ENCODE results near the gene CHCHD6.

Gene CHCHD6, protein sequence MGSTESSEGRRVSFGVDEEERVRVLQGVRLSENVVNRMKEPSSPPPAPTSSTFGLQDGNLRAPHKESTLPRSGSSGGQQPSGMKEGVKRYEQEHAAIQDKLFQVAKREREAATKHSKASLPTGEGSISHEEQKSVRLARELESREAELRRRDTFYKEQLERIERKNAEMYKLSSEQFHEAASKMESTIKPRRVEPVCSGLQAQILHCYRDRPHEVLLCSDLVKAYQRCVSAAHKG

GRCh38 chr3:126703512-126704493 is at the start of gene CHCHD6:
CHCHD6 (plus strand) TSS chr3:126704240; CDS start chr3:126704313, 73 bp downstream.
- Histone ChIP-seq H3K36me3 (ENCODE audit: control insufficient read depth, insufficient read depth, low read length) (no peaks in the 10 kb centered on the region), H3K27ac (ENCODE audit: low read depth, low read length) (no peak within 1 kb of the TSS), H3K4me3 (ENCODE audit: low read depth, low read length) (peak within 1 kb of the TSS; percentile 67), H3K4me1 (ENCODE audit: control insufficient read depth, insufficient read depth, low read length) (peaks cover 7% of the 10 kb centered on the region; the same call in 1 of the 2 replicates), H3K9ac (ENCODE audit: low read depth, low read length) (no peak within 1 kb of the TSS; the same call in 1 of the 2 replicates), H3K9me3 (ENCODE audit: control insufficient read depth, insufficient read depth, low read length) (no peaks in the 10 kb centered on the region), H3K27me3 (ENCODE audit: control insufficient read depth, insufficient read depth, low read length) (peaks cover 20% of the 10 kb centered on the region)

GRCh38 chr3:126654571-126655383 is 49.3 kb upstream of the CHCHD6 start, which contains the start of gene TXNRD3:
TXNRD3 (minus strand) TSS chr3:126655124.
- peaks cover 30% of the 10 kb centered on the region for H3K27me3 ChIP-seq (ENCODE audit: control insufficient read depth, insufficient read depth, low read length)
- H3K9me3 ChIP-seq (ENCODE audit: control insufficient read depth, insufficient read depth, low read length), result no peaks in the 10 kb centered on the region
- H3K27ac ChIP-seq (ENCODE audit: low read depth, low read length), result no peak within 1 kb of the TSS
- H3K36me3 ChIP-seq (ENCODE audit: control insufficient read depth, insufficient read depth, low read length), result no peaks in the 10 kb centered on the region
- peak within 1 kb of the TSS; percentile 59; the same call in 1 of the 2 replicates for H3K9ac ChIP-seq (ENCODE audit: low read depth, low read length)
- H3K4me1 ChIP-seq (ENCODE audit: control insufficient read depth, insufficient read depth, low read length), result no peaks in the 10 kb centered on the region
- peak within 1 kb of the TSS; percentile 60 for H3K4me3 ChIP-seq (ENCODE audit: low read depth, low read length)

DNA sequence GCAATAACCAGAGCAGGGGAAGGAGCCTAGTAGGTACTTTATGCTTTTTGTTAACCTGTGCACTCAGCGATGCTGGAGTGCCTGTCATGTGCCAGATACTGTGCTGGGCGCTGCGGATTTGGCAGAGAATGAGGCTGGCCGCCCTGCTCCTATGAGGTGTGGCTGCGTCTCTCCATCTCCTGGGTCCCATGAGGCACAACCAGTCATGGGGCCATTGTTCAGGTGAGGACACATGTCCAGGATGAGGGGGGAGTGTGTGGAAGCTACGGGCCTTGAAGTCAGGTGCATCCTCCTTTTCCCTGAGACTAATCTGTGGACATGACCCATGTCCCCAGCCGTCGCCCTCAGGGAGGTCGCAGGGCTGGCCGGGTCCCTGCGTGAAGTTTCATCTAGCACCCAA is 48.2 kb upstream of the CHCHD6 start:
- Histone ChIP-seq H3K9me3 (ENCODE audit: control insufficient read depth, insufficient read depth, low read length) (no peaks in the 10 kb centered on the region), H3K4me3 (ENCODE audit: low read depth, low read length) (no peak overlapping the region), H3K27ac (ENCODE audit: low read depth, low read length) (no peak overlapping the region), H3K9ac (ENCODE audit: low read depth, low read length) (no peak overlapping the region), H3K36me3 (ENCODE audit: control insufficient read depth, insufficient read depth, low read length) (no peaks in the 10 kb centered on the region), H3K27me3 (ENCODE audit: control insufficient read depth, insufficient read depth, low read length) (peaks cover 32% of the 10 kb centered on the region), H3K4me1 (ENCODE audit: control insufficient read depth, insufficient read depth, low read length) (no peaks in the 10 kb centered on the region)

DNA sequence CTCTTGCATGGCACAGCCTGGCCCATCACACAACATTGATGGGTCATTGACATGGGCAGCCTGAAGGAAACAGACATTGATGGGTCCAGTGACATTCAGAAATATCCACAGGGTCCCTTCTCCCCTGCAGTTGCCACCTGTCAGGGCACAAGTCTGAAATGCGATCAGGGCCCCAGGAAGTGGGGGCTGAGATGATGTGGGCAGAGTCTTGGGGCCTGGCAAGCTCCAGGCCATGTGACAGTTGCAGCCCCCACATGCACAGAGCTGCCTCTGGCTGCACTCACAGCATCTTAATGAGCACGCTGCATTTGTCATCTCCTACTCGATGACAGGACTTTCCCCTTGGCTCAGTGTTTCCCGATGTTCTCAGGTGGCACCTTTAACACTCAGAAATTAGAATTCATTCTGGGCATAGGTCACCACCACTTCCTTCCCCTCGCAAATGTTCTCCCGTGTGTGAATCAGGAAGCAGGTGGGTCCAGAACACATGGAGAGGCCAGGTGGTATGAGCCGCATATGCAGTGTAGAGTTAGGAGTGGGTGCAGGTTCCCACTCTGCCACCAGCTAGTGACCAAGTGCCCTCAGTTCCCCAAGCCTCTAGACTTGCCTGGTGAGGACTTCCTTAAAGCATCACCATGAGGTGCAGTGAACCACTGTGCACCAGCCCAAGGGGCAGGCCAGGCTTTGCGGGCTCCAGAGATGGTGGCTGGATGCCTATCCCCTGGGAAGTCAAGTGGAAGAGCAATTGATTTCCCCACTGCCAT is 47.5 kb upstream of the CHCHD6 start:
- Histone ChIP-seq H3K27ac (ENCODE audit: low read depth, low read length) (no peak overlapping the region), H3K27me3 (ENCODE audit: control insufficient read depth, insufficient read depth, low read length) (peaks cover 35% of the 10 kb centered on the region), H3K4me3 (ENCODE audit: low read depth, low read length) (no peak overlapping the region), H3K9me3 (ENCODE audit: control insufficient read depth, insufficient read depth, low read length) (no peaks in the 10 kb centered on the region), H3K9ac (ENCODE audit: low read depth, low read length) (no peak overlapping the region), H3K4me1 (ENCODE audit: control insufficient read depth, insufficient read depth, low read length) (no peaks in the 10 kb centered on the region), H3K36me3 (ENCODE audit: control insufficient read depth, insufficient read depth, low read length) (no peaks in the 10 kb centered on the region)

- no peaks in the 10 kb centered on the region for H3K36me3 ChIP-seq (ENCODE audit: control insufficient read depth, insufficient read depth, low read length)
- no peaks in the 10 kb centered on the region; the same call in 1 of the 2 replicates for H3K4me1 ChIP-seq (ENCODE audit: control insufficient read depth, insufficient read depth, low read length)
- no peak overlapping the region for H3K9ac ChIP-seq (ENCODE audit: low read depth, low read length)
- no peak overlapping the region for H3K4me3 ChIP-seq (ENCODE audit: low read depth, low read length)
- peaks cover 38% of the 10 kb centered on the region for H3K27me3 ChIP-seq (ENCODE audit: control insufficient read depth, insufficient read depth, low read length)
- H3K27ac ChIP-seq (ENCODE audit: low read depth, low read length), result no peak overlapping the region
- H3K9me3 ChIP-seq (ENCODE audit: control insufficient read depth, insufficient read depth, low read length), result no peaks in the 10 kb centered on the region
Measured at GRCh38 chr3:126657901-126658300, 46.1 kb upstream of the CHCHD6 start.

GRCh38 chr3:126658584-126658983 is 45.5 kb upstream of the CHCHD6 start:
- Histone ChIP-seq H3K4me1 (ENCODE audit: control insufficient read depth, insufficient read depth, low read length) (no peaks in the 10 kb centered on the region; the same call in 1 of the 2 replicates), H3K9ac (ENCODE audit: low read depth, low read length) (no peak overlapping the region), H3K4me3 (ENCODE audit: low read depth, low read length) (no peak overlapping the region), H3K9me3 (ENCODE audit: control insufficient read depth, insufficient read depth, low read length) (no peaks in the 10 kb centered on the region), H3K27ac (ENCODE audit: low read depth, low read length) (no peak overlapping the region), H3K36me3 (ENCODE audit: control insufficient read depth, insufficient read depth, low read length) (no peaks in the 10 kb centered on the region), H3K27me3 (ENCODE audit: control insufficient read depth, insufficient read depth, low read length) (peaks cover 33% of the 10 kb centered on the region)

GRCh38 chr3:126659915-126660886 is 43.8 kb upstream of the CHCHD6 start:
- no peak overlapping the region for H3K4me3 ChIP-seq (ENCODE audit: low read depth, low read length)
- no peak overlapping the region for H3K9ac ChIP-seq (ENCODE audit: low read depth, low read length)
- no peaks in the 10 kb centered on the region for H3K36me3 ChIP-seq (ENCODE audit: control insufficient read depth, insufficient read depth, low read length)
- H3K27me3 ChIP-seq (ENCODE audit: control insufficient read depth, insufficient read depth, low read length), result peaks cover 19% of the 10 kb centered on the region
- H3K27ac ChIP-seq (ENCODE audit: low read depth, low read length), result no peak overlapping the region
- no peaks in the 10 kb centered on the region for H3K9me3 ChIP-seq (ENCODE audit: control insufficient read depth, insufficient read depth, low read length)
- H3K4me1 ChIP-seq (ENCODE audit: control insufficient read depth, insufficient read depth, low read length), result no peaks in the 10 kb centered on the region; the same call in 1 of the 2 replicates

GRCh38 chr3:126661532-126662364 is 42.3 kb upstream of the CHCHD6 start:
- Histone ChIP-seq H3K4me1 (ENCODE audit: control insufficient read depth, insufficient read depth, low read length) (no peaks in the 10 kb centered on the region; the same call in 1 of the 2 replicates), H3K27me3 (ENCODE audit: control insufficient read depth, insufficient read depth, low read length) (peaks cover 9% of the 10 kb centered on the region; the same call in 1 of the 2 replicates)

GRCh38 chr3:126663257-126663656 is 40.8 kb upstream of the CHCHD6 start:
- Histone ChIP-seq H3K27ac (ENCODE audit: low read depth, low read length) (no peak overlapping the region), H3K9me3 (ENCODE audit: control insufficient read depth, insufficient read depth, low read length) (no peaks in the 10 kb centered on the region), H3K9ac (ENCODE audit: low read depth, low read length) (no peak overlapping the region), H3K4me1 (ENCODE audit: control insufficient read depth, insufficient read depth, low read length) (no peaks in the 10 kb centered on the region; the same call in 1 of the 2 replicates), H3K36me3 (ENCODE audit: control insufficient read depth, insufficient read depth, low read length) (no peaks in the 10 kb centered on the region), H3K27me3 (ENCODE audit: control insufficient read depth, insufficient read depth, low read length) (peaks cover 9% of the 10 kb centered on the region; the same call in 1 of the 2 replicates), H3K4me3 (ENCODE audit: low read depth, low read length) (no peak overlapping the region)

More at GRCh38 chr3:126661532-126662364, 42.3 kb upstream of the CHCHD6 start:
- no peak overlapping the region for H3K27ac ChIP-seq (ENCODE audit: low read depth, low read length)
- no peaks in the 10 kb centered on the region for H3K9me3 ChIP-seq (ENCODE audit: control insufficient read depth, insufficient read depth, low read length)
- no peaks in the 10 kb centered on the region for H3K36me3 ChIP-seq (ENCODE audit: control insufficient read depth, insufficient read depth, low read length)
- H3K4me3 ChIP-seq (ENCODE audit: low read depth, low read length), result no peak overlapping the region
- no peak overlapping the region for H3K9ac ChIP-seq (ENCODE audit: low read depth, low read length)

All from HUES48 (cell line).